ENCODE measurements around the gene OTOF.

GRCh38 chr2:26479789-26480565, 2.1 kb upstream of the OTOF start:
- TF ChIP-seq CTCF (conservative IDR thresholded peaks at IDR 0.05 in 1 of 2, IDR thresholded peaks at IDR 0.05 in 1 of 2; ENCODE audit: low read depth in 1 of 2, low read length in 2 of 2), result no peak
- TF ChIP-seq EZH2 (IDR thresholded peaks at IDR 0.05; ENCODE audit: low read length, missing control alignments), result no peak
